Measurements from ENCODE around the gene SCNN1A.
A peak's percentile ranks its signal among the peaks of the same experiment; 100 is the strongest.

Gene SCNN1A

GRCh38 chr12:6375269-6376078 lies at the start of gene SCNN1A:
TSS of gene SCNN1A (minus strand) at chr12:6375563. CDS start at chr12:6374783, 780 bp downstream.
- no peak for DNase-seq (ENCODE audit: low read depth in 2 of 2)

- no peak for DNase-seq (ENCODE audit: low read depth in 2 of 2)
Observed at GRCh38 chr12:6424866-6425265, 49.5 kb upstream of the SCNN1A start.

- DNase-seq (ENCODE audit: low read depth in 2 of 2) = no peak
Observed at GRCh38 chr12:6424008-6424347, 48.6 kb upstream of the SCNN1A start.

GRCh38 chr12:6423267-6424007 lies 48.1 kb upstream of the SCNN1A start:
- DNase-seq (ENCODE audit: low read depth in 2 of 2) = peak in 1 of 2 donors; percentile 61

- no peak for DNase-seq (ENCODE audit: low read depth in 2 of 2)
Observed at GRCh38 chr12:6420364-6420763, 45.0 kb upstream of the SCNN1A start.

GRCh38 chr12:6418796-6419195 lies 43.4 kb upstream of the SCNN1A start:
- DNase-seq (ENCODE audit: low read depth in 2 of 2) = no peak

GRCh38 chr12:6416596-6416995 lies 41.2 kb upstream of the SCNN1A start:
- DNase-seq (ENCODE audit: low read depth in 2 of 2) = no peak

GRCh38 chr12:6407236-6407954 lies 32.0 kb upstream of the SCNN1A start:
- no peak for DNase-seq (ENCODE audit: low read depth in 2 of 2)

GRCh38 chr12:6405963-6406362 lies 30.6 kb upstream of the SCNN1A start:
- no peak for DNase-seq (ENCODE audit: low read depth in 2 of 2)

- no peak for DNase-seq (ENCODE audit: low read depth in 2 of 2)
Observed at GRCh38 chr12:6404390-6404789, 29.0 kb upstream of the SCNN1A start.

- no peak for DNase-seq (ENCODE audit: low read depth in 2 of 2)
Observed at GRCh38 chr12:6399884-6400644, 24.7 kb upstream of the SCNN1A start.

GRCh38 chr12:6396031-6396430 lies 20.7 kb upstream of the SCNN1A start:
- DNase-seq (ENCODE audit: low read depth in 2 of 2) = no peak

- no peak for DNase-seq (ENCODE audit: low read depth in 2 of 2)
Observed at GRCh38 chr12:6394398-6394797, 19.0 kb upstream of the SCNN1A start.

- DNase-seq (ENCODE audit: low read depth in 2 of 2) = no peak
Observed at GRCh38 chr12:6393109-6393508, 17.7 kb upstream of the SCNN1A start.

- no peak for DNase-seq (ENCODE audit: low read depth in 2 of 2)
Observed at GRCh38 chr12:6392504-6392903, 17.1 kb upstream of the SCNN1A start.

- no peak for DNase-seq (ENCODE audit: low read depth in 2 of 2)
Observed at GRCh38 chr12:6391013-6391412, 15.7 kb upstream of the SCNN1A start.

GRCh38 chr12:6390084-6390799 lies 14.9 kb upstream of the SCNN1A start:
- DNase-seq (ENCODE audit: low read depth in 2 of 2) = no peak

GRCh38 chr12:6387541-6387940 lies 12.2 kb upstream of the SCNN1A start:
- DNase-seq (ENCODE audit: low read depth in 2 of 2) = no peak

GRCh38 chr12:6386491-6386890 lies 11.1 kb upstream of the SCNN1A start:
- no peak for DNase-seq (ENCODE audit: low read depth in 2 of 2)

- no peak for DNase-seq (ENCODE audit: low read depth in 2 of 2)
Observed at GRCh38 chr12:6386038-6386437, 10.7 kb upstream of the SCNN1A start.

Measured in stimulated activated CD4-positive, alpha-beta T cell treated with anti-CD3 and anti-CD28 coated beads, Interleukin-4, amount 100 ng/mL, for 48 hours (primary cell).